HG02623 (cell line): ENCODE measurements around the gene IRGQ.

Experiments
- ATAC-seq: cut with Tn5 transposase; IDR thresholded peaks from one replicate; pipeline ENCODE4 v1.9.1; 2021; ENCODE audit warnings: moderate library complexity; ENCODE audit not compliant: unreplicated experiment

Gene IRGQ

DNA sequence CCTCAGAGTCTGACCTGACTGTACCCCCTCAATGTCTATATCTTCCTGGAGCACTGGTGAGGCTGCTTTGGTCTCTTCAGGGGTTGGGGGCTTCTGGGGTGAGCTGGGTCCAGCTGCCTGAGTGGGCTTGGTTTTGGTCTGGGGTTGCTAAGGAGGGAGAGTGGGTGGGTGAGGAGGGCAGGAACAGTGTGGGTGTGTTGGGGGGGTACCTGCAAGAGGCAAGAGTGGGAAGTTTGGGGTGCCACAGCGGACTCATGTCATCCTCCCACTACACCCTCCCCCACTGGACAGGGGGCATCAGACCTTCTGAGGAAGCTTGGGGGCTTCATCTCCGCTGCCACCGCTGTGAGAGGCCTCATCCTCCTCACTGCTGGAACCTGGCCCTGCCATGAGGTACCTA is 49.4 kb downstream of the IRGQ start:
- ATAC-seq: no peak

GRCh38 chr19:43545981-43546380 is 50.0 kb downstream of the IRGQ start:
- ATAC-seq: no peak

GRCh38 chr19:43545276-43545675 is 50.7 kb downstream of the IRGQ start:
- ATAC-seq: no peak

- no peak for ATAC-seq
Measured at GRCh38 chr19:43544077-43544476, 51.9 kb downstream of the IRGQ start.

GRCh38 chr19:43541920-43542650 is 53.8 kb downstream of the IRGQ start:
- ATAC-seq: no peak

GRCh38 chr19:43540381-43540780 is 55.6 kb downstream of the IRGQ start:
- ATAC-seq: no peak

- no peak for ATAC-seq
Measured at GRCh38 chr19:43538922-43539321, 57.0 kb downstream of the IRGQ start.

- ATAC-seq: no peak
Measured at GRCh38 chr19:43534816-43535761, 60.8 kb downstream of the IRGQ start.
